ENCODE results near the gene TMEM35B.
A peak's percentile ranks its signal among the peaks of the same experiment; 100 is the strongest.
"Not testable (repeated sequence)": the region's sequence is repeated elsewhere in the genome, so short reads cannot be mapped to it uniquely, and the experiment has no call there.

TMEM35B gene

GRCh38 chr1:34983700-34984355 is 1.3 kb downstream of the TMEM35B start:
- Mint-ChIP-seq H3K4me3 (peak overlapping the region; percentile 86), H3K27ac (peak overlapping the region; percentile 87), H3K4me1 (peaks cover 40% of the 10 kb centered on the region), H3K9me3 (no peaks in the 10 kb centered on the region), H3K36me3 (peaks cover 13% of the 10 kb centered on the region), H3K27me3 (no peaks in the 10 kb centered on the region)
- ATAC-seq, result no peak

- Mint-ChIP-seq H3K9me3 (no peaks in the 10 kb centered on the region), H3K27me3 (no peaks in the 10 kb centered on the region), H3K4me1 (peaks cover 47% of the 10 kb centered on the region), H3K36me3 (peaks cover 12% of the 10 kb centered on the region), H3K4me3 (peak overlapping the region; percentile 23), H3K27ac (no peak overlapping the region)
- ATAC-seq, result no peak
These were observed 2.2 kb downstream of the TMEM35B start for GRCh38 chr1:34982820-34983376.

GRCh38 chr1:34980715-34981114 is 4.4 kb downstream of the TMEM35B start:
- H3K27me3 Mint-ChIP-seq, result no peaks in the 10 kb centered on the region
- peaks cover 1% of the 10 kb centered on the region for H3K9me3 Mint-ChIP-seq
- no peak overlapping the region for H3K27ac Mint-ChIP-seq
- no peak overlapping the region for H3K4me3 Mint-ChIP-seq
- ATAC-seq, result peak; percentile 35
- peaks cover 47% of the 10 kb centered on the region for H3K4me1 Mint-ChIP-seq
- H3K36me3 Mint-ChIP-seq, result peaks cover 25% of the 10 kb centered on the region

- Mint-ChIP-seq H3K4me3 (no peak overlapping the region), H3K36me3 (peaks cover 33% of the 10 kb centered on the region), H3K4me1 (peaks cover 40% of the 10 kb centered on the region), H3K27ac (no peak overlapping the region), H3K27me3 (no peaks in the 10 kb centered on the region), H3K9me3 (peaks cover 2% of the 10 kb centered on the region)
- no peak for ATAC-seq
These were observed 6.2 kb downstream of the TMEM35B start for GRCh38 chr1:34978921-34979320.

- peaks cover 29% of the 10 kb centered on the region for H3K4me1 Mint-ChIP-seq
- H3K27me3 Mint-ChIP-seq, result no peaks in the 10 kb centered on the region
- H3K36me3 Mint-ChIP-seq, result peaks cover 33% of the 10 kb centered on the region
- H3K27ac Mint-ChIP-seq, result no peak overlapping the region
- ATAC-seq, result no peak
- no peak overlapping the region for H3K4me3 Mint-ChIP-seq
- peaks cover 2% of the 10 kb centered on the region for H3K9me3 Mint-ChIP-seq
These were observed 7.3 kb downstream of the TMEM35B start for GRCh38 chr1:34977858-34978257.

- peaks cover 33% of the 10 kb centered on the region for H3K36me3 Mint-ChIP-seq
- H3K4me1 Mint-ChIP-seq, result peaks cover 25% of the 10 kb centered on the region
- ATAC-seq, result no peak
- no peaks in the 10 kb centered on the region for H3K27me3 Mint-ChIP-seq
- H3K4me3 Mint-ChIP-seq, result no peak overlapping the region
- peaks cover 2% of the 10 kb centered on the region for H3K9me3 Mint-ChIP-seq
- no peak overlapping the region for H3K27ac Mint-ChIP-seq
These were observed 8.0 kb downstream of the TMEM35B start for GRCh38 chr1:34977210-34977471.

GRCh38 chr1:34976384-34977209 is 8.6 kb downstream of the TMEM35B start:
- Mint-ChIP-seq H3K9me3 (peaks cover 2% of the 10 kb centered on the region), H3K27me3 (no peaks in the 10 kb centered on the region), H3K27ac (no peak overlapping the region), H3K4me1 (peaks cover 24% of the 10 kb centered on the region), H3K36me3 (peaks cover 33% of the 10 kb centered on the region), H3K4me3 (no peak overlapping the region)
- peak; percentile 8 for ATAC-seq

- Mint-ChIP-seq H3K36me3 (peaks cover 27% of the 10 kb centered on the region), H3K27ac (no peak overlapping the region), H3K9me3 (peaks cover 2% of the 10 kb centered on the region), H3K4me3 (no peak overlapping the region), H3K4me1 (peaks cover 18% of the 10 kb centered on the region), H3K27me3 (no peaks in the 10 kb centered on the region)
- ATAC-seq, result no peak
These were observed 9.4 kb downstream of the TMEM35B start for GRCh38 chr1:34975771-34976170.

- Mint-ChIP-seq H3K27ac (no peak overlapping the region), H3K27me3 (no peaks in the 10 kb centered on the region), H3K4me1 (peaks cover 14% of the 10 kb centered on the region), H3K36me3 (peaks cover 25% of the 10 kb centered on the region), H3K4me3 (no peak overlapping the region), H3K9me3 (peaks cover 2% of the 10 kb centered on the region)
- ATAC-seq, result no peak
These were observed 9.8 kb downstream of the TMEM35B start for GRCh38 chr1:34975338-34975737.

- Mint-ChIP-seq H3K9me3 (peaks cover 2% of the 10 kb centered on the region), H3K4me3 (no peak overlapping the region), H3K36me3 (peaks cover 25% of the 10 kb centered on the region), H3K27me3 (no peaks in the 10 kb centered on the region), H3K27ac (no peak overlapping the region), H3K4me1 (peaks cover 13% of the 10 kb centered on the region)
- no peak for ATAC-seq
These were observed 10.5 kb downstream of the TMEM35B start for GRCh38 chr1:34974626-34975025.

GRCh38 chr1:34973326-34973725 is 11.8 kb downstream of the TMEM35B start:
- Mint-ChIP-seq H3K36me3 (peaks cover 25% of the 10 kb centered on the region), H3K27ac (no peak overlapping the region), H3K4me1 (peaks cover 7% of the 10 kb centered on the region), H3K9me3 (peaks cover 2% of the 10 kb centered on the region), H3K4me3 (no peak overlapping the region), H3K27me3 (no peaks in the 10 kb centered on the region)
- ATAC-seq, result no peak

- H3K27me3 Mint-ChIP-seq, result no peaks in the 10 kb centered on the region
- ATAC-seq, result no peak
- no peak overlapping the region for H3K27ac Mint-ChIP-seq
- peaks cover 2% of the 10 kb centered on the region for H3K9me3 Mint-ChIP-seq
- peaks cover 5% of the 10 kb centered on the region for H3K4me1 Mint-ChIP-seq
- no peak overlapping the region for H3K4me3 Mint-ChIP-seq
- peaks cover 9% of the 10 kb centered on the region for H3K36me3 Mint-ChIP-seq
These were observed 14.3 kb downstream of the TMEM35B start for GRCh38 chr1:34970829-34971228.

- Mint-ChIP-seq H3K27ac (no peak overlapping the region), H3K4me1 (peaks cover 5% of the 10 kb centered on the region), H3K9me3 (no peaks in the 10 kb centered on the region), H3K27me3 (no peaks in the 10 kb centered on the region), H3K36me3 (peaks cover 3% of the 10 kb centered on the region), H3K4me3 (no peak overlapping the region)
- ATAC-seq, result no peak
These were observed 14.9 kb downstream of the TMEM35B start for GRCh38 chr1:34970220-34970735.

- H3K27me3 Mint-ChIP-seq, H3K36me3 Mint-ChIP-seq, H3K4me3 Mint-ChIP-seq, H3K4me1 Mint-ChIP-seq, H3K9me3 Mint-ChIP-seq, ATAC-seq, H3K27ac Mint-ChIP-seq: not testable (repeated sequence)
These were observed 16.9 kb downstream of the TMEM35B start for GRCh38 chr1:34968297-34968696.

GRCh38 chr1:34967672-34968071 is 17.5 kb downstream of the TMEM35B start:
- H3K27me3 Mint-ChIP-seq, H3K36me3 Mint-ChIP-seq, H3K27ac Mint-ChIP-seq, H3K4me3 Mint-ChIP-seq, ATAC-seq, H3K9me3 Mint-ChIP-seq, H3K4me1 Mint-ChIP-seq: not testable (repeated sequence)

- no peaks in the 10 kb centered on the region for H3K4me1 Mint-ChIP-seq
- H3K27ac Mint-ChIP-seq, result no peak overlapping the region
- H3K9me3 Mint-ChIP-seq, result no peaks in the 10 kb centered on the region
- ATAC-seq, result no peak
- H3K36me3 Mint-ChIP-seq, result peaks cover 6% of the 10 kb centered on the region
- no peak overlapping the region for H3K4me3 Mint-ChIP-seq
- no peaks in the 10 kb centered on the region for H3K27me3 Mint-ChIP-seq
These were observed 19.6 kb downstream of the TMEM35B start for GRCh38 chr1:34965597-34965996.
